ENCODE measurements around the gene MTHFD2L.

Gene MTHFD2L

GRCh38 chr4:74344031-74344430 lies 186.1 kb downstream of the MTHFD2L start:
- no peak for DNase-seq

Measured in stimulated activated CD4-positive, alpha-beta T cell treated with anti-CD3 and anti-CD28 coated beads, Interleukin-4, amount 100 ng/mL, for 24 hours (primary cell).